22Rv1 (cell line): ENCODE measurements around the gene C4BPB.

Experiments
- ZFX ChIP-seq: fragments of 450-650 bp; IDR thresholded peaks from 2 replicates; pipeline ENCODE4 v1.6.1; 2017; ENCODE audit warnings: antibody characterized with exemption, borderline replicate concordance
- TF ChIP-seq, protein P1 (sequence below): fragments of 450-650 bp; IDR thresholded peaks from 2 replicates; pipeline ENCODE4 v1.5.1; 2017; ENCODE audit warnings: mild to moderate bottlenecking

DNA sequence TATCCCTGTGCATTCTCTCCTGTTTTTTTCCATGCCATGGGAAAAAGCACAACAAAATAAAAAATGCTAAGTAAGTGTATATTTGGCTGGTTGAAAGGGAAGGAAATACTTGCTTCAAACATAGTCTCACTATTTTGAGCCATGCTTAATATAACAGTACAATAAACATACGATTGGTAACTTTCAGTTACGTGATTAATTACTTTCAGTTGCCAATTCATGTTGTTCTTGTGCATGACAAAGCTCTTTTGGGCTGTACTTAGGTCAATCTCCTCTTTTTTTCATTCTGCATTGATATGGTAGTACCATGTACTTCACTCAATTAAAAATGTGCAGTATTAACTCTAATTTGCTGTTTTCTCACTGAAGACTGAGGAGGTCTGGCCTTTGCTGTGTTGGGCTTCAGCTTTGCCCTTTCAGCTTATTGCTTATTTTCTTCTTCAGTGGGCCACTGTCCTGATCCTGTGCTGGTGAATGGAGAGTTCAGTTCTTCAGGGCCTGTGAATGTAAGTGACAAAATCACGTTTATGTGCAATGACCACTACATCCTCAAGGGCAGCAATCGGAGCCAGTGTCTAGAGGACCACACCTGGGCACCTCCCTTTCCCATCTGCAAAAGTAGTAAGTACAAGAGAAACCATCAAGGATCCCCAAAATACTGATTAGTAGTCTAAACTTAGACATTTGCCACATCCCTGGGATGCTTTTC lies 2.7 kb downstream of the C4BPB start:
- TF ChIP-seq, protein P1, sequence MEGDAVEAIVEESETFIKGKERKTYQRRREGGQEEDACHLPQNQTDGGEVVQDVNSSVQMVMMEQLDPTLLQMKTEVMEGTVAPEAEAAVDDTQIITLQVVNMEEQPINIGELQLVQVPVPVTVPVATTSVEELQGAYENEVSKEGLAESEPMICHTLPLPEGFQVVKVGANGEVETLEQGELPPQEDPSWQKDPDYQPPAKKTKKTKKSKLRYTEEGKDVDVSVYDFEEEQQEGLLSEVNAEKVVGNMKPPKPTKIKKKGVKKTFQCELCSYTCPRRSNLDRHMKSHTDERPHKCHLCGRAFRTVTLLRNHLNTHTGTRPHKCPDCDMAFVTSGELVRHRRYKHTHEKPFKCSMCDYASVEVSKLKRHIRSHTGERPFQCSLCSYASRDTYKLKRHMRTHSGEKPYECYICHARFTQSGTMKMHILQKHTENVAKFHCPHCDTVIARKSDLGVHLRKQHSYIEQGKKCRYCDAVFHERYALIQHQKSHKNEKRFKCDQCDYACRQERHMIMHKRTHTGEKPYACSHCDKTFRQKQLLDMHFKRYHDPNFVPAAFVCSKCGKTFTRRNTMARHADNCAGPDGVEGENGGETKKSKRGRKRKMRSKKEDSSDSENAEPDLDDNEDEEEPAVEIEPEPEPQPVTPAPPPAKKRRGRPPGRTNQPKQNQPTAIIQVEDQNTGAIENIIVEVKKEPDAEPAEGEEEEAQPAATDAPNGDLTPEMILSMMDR: no peak
- no peak for TF ChIP-seq ZFX
